ENCODE data around the gene NTRK3.

Gene NTRK3

DNA sequence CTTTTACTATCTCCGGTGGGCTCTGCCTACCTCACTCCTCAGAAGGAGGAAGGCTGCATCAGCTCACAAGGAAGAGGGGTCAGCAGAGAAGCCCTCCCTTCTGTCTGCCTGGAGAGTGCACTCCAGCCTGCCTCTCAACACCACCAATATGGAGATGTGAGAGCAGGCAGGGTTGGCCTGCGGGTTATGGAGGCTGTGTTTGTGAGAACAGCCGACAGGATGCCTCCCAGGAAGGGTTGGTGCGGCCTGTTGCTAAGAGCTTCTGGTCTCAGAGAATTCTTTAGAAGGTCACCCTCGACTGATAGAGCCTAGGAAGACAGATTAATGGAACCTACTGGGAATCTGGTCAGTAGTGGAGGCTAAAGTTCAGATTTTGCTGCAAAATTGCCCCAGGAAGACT is 326.1 kb downstream of the NTRK3 start:
- DNase-seq: no peak

DNA sequence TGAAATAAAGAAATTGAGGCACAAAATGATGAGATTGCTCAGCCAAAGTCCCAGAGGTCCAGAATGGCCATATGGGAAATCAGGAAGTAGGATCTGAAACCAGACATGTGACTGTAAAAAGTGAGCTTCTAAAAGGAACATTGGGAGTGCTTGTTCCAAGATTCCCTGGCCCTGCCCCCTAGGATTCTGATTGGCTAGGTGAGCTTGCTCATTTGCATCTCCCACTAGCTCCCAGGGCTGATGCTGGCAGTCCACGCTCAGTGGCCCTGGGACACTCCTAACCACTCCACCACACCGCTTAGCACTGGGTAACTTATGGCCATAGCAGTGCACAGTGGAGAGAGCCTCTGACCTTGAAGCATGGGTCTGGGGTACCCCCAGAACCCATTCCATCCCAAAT is 326.7 kb downstream of the NTRK3 start:
- DNase-seq: no peak

DNA sequence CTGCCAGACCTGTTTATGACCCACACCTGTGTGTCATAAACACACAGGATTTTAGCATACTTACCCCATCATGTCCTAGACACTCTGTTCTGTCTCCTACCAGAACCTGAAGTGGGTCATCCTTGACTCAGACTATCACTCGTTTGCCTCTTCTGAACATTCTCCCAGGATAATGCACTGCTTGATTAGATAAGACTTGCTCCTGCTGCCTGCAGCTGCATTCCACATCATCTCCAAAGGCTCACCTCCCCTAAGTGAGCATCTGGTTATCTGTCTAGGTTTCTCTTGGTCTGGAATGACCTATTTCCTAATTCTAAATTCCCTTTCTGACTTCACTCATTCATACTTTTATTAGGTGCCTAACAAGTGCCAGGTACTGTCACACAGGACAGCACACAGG is 332.1 kb downstream of the NTRK3 start:
- DNase-seq: no peak

DNA sequence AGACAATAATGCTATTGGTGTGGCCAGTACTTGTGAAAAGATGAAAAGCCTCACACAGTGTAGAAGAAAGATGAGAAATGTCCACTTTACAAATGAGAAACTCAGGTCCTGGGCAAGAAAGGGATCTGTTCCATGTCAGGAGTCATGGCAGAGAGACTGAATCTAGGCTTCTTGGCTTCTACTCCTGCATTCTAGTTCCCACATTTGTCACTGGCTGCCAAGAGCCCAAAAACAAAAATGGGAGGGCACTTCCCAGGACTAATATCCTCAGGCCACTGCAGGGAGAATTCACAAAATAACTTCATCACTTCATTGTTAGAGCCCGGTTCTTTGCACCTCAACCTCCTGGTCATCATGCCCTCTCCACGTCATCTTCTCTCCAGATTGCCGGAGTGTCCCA is 337.5 kb downstream of the NTRK3 start:
- DNase-seq: no peak

DNA sequence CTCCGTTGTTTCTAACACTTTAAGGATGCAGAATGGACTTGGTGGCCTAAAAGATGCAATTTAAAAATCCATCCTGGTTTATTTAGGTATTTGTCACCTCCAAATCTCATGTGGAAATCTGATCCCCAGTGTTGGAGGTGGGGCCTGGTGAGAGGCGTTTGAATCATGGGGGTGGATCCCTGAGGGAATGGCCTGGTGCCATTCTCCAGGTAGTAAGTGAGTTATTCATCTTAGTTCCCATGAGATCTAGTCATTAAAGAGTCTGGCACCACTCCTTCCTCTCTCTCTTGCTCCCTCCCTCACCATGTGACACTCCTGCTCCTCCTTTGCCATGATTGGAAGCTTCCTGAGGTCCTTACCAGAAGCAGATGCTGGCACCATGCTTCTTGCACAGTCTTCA is 339.1 kb downstream of the NTRK3 start:
- DNase-seq: no peak

DNA sequence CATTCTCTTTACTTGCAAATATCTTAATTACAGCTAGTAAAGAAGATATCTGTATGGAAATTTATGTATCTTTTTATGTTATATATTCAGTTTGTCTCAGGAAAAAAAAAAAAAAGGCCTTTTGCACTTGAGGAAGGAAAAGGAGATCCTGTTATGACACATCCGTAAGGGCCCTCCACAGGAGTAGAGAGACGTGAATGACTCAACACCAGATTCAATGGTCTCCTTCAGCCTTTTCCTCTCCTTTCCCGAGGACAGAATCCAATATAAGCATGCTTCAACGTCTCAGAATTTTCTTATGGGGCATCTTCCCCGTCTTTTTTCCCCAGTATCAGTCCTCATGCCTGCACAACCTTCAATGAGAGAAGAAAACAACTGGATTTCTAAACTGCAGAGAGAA is 340.3 kb downstream of the NTRK3 start:
- DNase-seq: no peak

DNA sequence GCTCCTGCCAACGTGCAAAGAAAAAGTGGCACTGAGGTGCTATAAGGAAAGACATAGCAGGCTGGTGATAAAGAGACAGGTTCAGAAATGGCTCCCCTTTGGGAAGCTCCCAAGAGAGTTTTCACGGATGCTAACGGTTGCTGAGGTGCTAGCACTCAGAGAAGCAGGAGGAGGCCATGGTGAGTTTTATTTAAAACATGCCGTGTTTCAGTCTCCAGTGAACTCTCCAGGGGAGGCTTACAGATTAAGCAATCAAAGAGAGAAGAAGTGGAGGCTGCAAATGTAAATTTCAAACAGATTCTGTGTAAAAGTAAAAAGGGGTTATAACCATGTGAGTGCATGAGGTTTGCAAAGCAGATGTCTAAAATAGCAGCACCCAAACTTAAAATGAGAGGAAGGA is 346.2 kb downstream of the NTRK3 start:
- no peak for DNase-seq

DNA sequence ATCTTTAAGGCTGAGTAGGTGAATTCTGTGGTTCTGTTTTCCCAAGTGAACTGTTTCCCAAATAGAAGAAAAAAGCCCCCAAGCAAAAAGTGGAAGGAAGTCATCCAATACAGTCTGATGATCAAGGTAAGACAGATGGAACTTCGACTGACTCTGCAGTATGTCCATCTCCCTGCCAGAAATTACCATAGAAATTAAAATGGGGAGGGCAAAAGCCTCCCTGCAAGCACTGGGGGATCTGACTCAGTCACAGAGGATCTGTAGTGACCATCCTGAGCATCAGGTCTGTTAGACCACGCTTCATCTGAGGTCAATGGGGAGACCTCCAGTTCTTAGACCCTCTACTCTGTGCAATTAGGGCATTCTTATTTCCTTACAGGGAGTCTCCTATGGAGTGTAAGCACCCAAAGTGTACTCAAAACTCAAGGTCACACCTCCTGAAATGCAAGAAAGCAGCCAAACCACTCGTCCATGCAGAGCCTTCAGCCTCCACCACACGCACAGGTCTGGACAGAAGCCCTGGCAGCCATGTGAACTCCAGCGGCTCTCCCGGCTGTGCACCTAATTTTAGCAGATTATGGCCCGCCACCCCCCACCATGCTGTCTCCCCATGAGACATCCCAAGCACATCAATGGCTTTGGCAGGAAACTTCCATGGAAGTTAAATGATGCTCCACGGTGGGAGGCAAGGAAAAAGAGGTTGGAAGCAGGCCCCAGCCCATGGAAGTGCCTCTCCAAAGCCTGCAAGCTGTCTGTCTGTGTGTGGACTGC is 348.7 kb downstream of the NTRK3 start:
- DNase-seq: no peak

DNA sequence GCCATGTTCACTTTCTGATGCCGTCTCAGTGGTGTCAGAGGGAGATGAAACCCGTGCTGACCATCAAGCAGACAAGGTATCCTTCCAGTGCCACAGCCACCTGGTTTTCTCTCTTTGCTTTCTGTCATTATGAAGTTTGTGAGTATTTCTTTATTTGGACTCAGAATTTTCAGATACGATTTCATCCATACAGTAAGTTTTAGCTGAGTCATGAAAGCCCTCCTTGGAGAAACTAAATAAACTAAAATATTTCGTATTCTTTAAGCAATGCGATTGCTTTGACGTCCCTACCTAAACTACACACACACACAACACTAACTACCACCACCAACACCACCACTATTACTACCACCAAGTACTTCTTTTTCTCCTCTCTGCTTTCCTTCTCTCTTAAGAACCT is 350.1 kb downstream of the NTRK3 start:
- no peak for DNase-seq

DNA sequence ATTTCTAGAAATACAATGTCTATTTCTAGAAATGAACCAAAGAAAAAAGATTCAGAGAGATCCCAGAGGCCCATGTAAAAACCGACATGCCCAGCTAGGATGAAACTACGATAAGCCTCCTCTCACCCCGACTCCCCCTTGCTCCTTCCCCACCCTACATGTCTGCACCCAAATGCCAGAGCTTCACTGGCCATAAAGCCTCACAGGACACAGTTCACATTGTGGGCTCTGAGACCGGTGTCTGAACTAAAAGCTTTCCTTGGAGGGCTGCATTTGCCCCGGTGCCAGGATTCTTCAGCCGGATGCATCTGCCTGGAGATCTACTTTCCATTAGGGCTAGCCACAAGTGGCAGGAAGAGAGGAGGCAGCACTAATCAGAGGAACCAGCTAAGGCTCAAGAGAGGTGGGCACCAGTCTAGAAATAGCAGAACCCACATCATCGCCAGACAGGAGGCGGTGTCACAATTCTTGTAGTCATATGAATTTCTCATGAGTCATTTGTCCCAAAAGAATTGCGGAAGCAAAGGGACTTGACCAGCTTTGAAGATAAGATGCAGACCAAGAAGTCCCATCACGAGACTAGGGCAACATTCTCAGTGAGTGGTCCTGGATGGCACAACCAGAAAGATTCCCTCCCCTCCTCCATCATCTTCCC is 353.6 kb downstream of the NTRK3 start:
- no peak for DNase-seq

DNA sequence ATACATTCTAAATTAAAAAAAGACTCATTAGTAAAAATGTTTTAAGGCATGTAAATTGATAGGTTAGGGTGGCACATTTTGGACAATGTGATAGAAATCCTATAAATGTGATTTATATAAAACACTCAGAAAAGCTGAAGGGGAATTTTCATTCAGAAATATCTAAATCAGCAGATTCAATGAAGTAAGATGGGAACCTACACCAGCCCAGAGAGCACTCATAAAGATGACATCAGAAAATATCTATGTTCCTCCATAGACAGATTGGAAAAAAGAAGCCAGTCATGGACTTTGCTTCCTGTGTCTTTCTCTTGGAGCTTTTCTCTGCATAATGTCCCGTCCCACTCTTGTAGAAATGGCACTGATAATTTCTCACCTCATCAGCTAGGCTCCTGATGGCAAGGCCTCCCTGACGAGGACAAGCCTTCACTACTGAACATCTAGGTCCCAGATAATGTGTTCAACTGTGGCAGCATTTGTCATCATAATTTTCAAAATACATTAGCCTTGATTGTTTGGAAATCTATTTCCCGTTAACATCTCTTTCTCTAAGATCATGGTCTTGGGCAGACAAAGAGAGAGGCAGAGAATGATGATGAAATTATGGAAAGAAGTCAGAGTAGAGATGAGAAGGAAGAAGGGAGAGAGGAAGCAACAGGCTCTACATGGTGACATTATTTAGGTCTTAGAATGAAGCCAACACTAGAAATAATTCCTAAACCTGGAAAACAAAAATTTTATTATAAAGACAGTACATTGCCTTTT is 354.4 kb downstream of the NTRK3 start:
- DNase-seq: no peak

DNA sequence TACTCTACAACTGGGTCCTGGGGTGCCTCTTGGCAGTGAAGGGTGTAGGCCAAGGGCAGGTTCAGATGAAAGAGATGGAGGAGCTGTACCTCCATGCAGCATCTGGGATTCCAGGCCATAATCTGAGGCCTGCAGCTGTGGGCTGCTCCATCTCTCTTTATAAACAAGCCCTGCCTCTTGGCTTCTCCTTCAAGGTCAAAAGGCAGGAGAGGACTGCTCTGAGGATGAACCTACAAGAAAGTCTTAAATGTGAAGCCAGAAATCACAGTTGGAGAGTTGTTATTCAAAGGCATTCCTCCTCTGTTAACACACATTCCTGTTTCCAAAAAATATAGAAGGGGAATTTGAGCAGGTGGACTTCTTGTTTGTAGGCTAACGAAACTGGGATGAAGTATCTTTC is 355.5 kb downstream of the NTRK3 start:
- no peak for DNase-seq

DNA sequence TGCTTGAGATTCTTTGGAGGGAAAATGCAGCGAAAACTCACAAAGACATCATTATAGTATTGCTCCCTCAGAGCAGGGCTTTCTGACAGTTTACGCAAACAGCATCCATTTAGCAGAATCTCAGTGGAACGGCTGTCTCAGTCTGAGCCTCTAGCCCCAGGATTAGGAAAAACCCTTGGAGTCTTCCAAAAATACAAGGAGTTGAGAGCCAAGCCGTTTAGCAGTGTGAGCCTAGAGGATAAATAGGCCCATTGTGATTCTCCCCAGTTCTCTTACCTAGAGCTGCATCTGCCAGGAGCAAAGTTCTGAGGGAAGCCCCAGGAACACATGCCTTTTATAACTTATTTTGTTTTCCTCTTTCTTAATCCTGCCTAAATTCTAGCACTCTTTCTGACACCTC is 359.6 kb downstream of the NTRK3 start:
- DNase-seq: no peak

DNA sequence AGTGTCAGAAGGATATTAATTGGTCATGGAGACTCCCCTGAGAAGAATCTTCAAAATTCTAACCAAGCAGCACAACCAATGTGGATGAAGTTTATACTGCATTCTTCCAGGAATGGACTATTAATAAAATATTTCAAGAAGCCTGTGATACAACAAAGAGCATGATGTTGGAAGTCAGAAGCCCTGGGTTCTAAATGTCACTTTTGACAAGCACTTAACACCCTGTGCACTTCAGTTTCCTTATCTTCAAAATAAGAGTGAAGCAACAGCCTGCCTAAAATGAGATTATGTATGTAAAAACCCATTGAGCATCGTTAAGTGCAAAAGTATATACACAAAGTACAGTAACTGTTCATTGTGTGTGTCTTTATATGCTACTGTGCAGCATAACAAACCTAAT is 369.4 kb downstream of the NTRK3 start:
- no peak for DNase-seq

DNA sequence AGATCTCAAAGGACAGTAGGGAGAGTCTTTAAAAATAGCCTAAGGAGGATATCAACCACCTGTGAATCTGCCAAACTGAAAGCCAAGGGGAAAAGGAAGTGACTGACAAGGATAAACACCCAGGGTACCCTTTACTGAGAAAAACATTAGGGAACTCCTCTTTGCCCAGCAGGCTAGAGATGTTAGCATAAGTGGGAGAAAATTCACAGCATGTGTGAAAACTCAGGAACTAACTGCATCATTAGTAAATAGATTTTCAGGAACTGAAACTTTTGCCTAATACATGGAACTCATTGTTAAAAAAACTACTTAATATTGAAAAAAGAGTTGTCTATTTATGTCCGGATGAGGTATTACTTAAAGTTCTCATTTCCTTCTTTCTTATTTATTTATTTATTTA is 375.5 kb downstream of the NTRK3 start:
- no peak for DNase-seq

DNA sequence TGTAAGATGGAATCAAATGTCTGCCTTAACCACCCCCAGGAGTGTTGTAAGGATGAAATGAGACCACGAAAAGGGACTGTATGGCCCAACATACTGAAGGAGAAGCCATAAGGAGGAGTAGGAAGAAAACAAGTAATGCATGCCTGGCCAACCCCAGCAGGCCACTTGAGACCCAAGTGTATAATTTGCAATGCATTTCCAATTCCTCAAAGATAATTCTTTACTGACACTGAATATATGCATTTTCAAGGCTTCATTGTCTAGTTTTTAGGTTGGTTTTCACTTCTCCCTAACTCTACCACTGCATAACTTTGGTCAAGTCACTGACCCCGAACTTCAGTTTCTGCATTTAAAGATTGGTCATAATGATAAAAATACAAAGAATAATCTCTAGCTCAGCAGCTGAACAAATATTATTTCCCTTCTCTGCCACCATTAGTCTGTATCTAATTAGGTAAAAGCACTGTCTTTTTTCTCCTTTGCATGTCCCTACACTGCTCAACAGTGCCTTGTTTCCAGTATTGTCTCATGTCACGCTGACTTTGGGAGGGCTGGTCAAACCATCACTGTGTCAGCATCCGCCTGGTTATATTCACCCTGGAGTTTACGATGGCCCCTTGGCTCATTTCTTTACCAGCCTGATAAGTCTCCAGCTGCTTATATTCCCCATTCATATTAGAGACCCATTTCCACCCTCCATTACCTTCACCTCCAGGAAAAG is 378.6 kb downstream of the NTRK3 start:
- DNase-seq: no peak

DNA sequence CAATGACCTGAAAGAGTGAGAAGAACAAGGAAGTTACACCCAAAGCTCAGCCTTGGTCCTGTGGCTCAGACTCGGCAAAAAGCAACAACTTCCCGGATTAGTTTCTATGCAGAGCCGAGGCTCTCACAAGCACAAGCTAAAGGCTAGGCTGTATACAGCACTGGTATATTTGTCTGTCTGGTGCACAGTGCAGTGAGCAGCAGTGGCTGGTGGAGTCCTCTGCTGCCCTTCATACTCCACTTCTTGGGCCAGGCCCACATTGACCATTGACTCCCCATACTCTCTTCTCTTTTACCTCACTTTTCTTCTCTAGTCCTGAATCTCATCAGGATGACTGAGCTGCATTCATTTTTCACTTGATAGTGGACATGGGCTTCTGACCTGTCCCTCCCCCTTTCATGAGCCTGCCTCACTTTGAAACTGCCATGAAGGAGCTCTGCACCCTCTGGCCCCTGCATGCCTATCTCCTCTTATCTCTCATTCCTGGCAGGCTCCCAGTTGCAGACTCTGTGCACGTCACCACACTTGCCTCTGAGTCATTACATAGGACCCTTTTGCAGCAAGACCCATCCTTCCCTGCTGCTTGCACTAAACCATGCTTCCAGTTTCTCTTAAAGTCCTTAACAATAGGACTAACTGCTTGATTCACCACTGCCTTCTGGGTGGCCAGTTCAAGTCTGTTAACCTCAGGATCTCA is 379.3 kb downstream of the NTRK3 start:
- no peak for DNase-seq

DNA sequence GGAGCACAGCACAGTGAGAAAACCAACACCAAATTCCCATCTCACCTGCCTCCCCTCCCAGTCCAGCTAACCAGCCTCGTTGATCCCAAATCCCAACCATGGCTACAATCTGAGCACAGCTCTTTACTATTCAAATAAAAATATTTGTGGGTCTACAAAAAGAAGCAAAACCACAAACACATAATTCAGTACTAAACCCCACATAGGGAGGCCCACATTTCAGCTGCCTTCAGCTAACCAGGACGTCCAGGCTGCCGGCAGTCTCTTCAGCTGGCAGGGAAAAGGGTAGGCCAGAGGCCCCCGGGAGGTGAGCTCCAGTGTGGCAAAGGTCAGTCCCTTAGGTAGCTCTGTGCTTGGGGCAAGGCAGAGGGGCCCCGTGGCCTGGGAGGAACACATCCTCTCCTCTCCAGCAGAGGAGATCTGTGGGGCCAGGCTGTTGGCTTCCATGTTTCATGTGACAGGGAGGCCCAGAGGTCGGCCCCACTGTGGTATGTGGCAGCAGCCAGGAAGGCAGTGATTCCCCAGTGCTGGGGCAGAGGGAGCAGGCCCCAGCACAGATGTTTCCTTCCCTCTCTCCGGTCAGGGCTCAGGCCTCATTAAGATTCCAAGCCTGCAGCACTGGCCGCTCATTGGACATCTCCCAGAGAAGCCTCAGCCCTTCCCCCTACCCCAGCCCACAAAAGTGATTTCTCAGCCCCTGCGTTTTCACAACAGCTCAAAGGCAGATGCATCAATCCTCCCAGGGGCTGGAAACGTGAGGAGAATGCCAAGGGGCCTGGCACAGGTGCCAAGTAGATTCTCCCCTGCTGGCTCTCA is 381.4 kb downstream of the NTRK3 start:
- DNase-seq: no peak

DNA sequence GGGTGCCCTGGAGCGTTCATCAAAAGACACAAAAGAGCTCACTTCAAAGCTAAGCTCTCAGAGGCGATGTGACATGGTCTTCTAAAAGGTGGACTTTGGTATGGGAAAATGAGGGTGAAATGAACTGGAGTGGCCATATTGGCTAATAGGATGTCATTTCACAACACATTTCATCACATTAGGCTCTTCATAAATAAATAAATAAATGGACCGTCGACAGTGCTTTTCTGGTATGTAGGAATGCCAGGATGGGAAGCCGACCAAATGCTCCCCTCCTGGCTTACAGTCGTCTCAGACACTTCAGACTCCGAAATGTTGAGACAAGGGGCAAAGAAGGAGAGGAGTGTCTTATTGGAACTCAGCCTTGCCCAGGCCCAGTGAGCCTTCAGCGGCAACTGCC is 383.0 kb downstream of the NTRK3 start:
- no peak for DNase-seq

DNA sequence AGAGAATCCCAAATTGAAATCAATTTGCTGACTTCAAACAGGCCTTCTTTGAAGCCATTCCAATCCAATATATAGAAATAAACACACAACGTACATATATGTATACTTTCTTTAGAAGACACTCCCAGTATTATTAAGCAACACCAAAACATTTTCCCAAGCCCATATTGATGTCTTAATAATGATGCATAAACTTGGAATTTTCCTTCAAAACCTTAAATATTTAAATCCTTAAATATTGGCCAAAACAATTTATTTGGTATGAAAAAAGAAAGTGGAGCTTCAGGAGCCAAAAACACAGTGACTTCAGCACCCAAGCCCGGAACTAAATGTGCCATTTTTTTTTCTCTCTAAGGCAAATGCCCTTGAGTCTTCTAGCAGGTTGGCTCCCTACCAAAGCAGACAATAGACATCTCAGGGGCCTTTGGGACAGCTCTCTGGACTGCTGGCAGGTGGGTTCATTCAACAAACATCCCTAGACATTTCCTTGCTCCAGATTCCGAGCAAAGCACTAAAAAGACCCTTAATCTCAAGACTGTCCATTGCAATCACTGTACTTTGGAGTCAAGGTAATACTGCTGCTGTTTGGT is 384.7 kb downstream of the NTRK3 start:
- no peak for DNase-seq

DNA sequence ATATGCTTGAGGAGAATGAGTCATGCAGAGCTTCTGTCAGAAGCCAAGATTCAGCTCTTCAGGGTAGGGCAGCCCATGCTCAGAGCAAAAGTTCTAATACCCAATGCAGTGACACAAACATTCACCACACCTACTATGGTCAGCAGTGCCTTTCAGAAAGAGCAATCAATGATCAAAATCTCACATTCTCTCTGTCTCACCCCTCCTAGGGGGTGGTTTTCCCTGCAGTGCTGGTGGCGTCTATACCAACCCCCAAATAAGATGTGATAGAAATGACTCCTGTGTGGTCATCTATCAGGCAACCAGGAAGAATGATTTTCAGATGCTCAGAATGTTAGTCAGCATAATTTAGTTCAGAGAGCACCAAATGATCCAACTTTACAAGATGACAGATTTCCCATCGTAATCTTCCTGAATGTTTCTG is 385.3 kb downstream of the NTRK3 start:
- no peak for DNase-seq

DNA sequence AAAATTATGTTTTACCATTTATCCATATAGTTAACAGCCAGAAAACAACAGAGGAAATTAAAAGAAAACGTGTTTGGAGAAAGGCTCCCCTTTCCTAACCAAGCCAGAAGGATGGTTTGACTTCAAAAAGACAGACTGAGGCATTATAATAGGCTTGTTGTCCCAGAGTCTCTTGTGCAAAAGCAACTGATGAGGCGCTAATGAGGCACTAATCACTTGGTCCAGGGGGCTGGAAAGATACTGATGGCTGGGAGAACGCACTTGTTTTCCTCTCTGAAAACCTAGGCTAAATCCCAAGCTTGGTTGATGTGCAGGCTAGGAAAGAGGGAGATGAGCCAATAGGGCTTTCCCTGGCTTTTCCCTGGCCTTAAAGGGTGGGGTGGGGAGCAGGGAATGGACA is 389.6 kb downstream of the NTRK3 start:
- DNase-seq: no peak
